ENCODE data around the gene LRRC61. TPM values are rescaled to one million over a fixed set of nuclear protein-coding genes. Genes with fewer than 3 reads are reported as not detected.

Gene LRRC61
- total RNA-seq, 6 experiments from 2014 or later = 13.0 to 33.0 (median 19.1) TPM

DNA sequence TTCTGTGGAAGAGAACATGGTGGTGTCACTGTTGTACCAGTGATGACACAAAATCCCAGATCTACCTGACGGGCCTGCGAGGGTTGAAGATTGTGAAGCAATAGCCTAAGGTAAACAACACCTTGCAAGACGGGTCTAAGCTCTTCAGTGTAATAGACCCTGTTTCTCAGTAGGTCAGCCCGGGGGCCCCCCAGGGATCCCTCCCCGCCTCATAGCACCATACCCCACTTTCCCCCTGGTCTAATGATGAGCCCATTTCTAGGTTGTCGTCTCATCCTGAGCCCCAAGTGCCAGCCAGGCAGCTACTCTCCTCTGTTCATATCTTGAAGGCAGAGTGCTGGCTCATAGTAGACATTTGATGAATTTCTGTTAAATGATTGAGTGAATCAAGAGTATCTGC, 2.7 kb downstream of the LRRC61 start:
- ATAC-seq (no peak), DNase-seq (peak in 1 of 3 donors; percentile 32)
- intact Hi-C loops (cut with DNase I) = no loop called here
- no peak for TF ChIP-seq POLR2A (IDR thresholded peaks at IDR 0.05)
- TF ChIP-seq, protein P1, sequence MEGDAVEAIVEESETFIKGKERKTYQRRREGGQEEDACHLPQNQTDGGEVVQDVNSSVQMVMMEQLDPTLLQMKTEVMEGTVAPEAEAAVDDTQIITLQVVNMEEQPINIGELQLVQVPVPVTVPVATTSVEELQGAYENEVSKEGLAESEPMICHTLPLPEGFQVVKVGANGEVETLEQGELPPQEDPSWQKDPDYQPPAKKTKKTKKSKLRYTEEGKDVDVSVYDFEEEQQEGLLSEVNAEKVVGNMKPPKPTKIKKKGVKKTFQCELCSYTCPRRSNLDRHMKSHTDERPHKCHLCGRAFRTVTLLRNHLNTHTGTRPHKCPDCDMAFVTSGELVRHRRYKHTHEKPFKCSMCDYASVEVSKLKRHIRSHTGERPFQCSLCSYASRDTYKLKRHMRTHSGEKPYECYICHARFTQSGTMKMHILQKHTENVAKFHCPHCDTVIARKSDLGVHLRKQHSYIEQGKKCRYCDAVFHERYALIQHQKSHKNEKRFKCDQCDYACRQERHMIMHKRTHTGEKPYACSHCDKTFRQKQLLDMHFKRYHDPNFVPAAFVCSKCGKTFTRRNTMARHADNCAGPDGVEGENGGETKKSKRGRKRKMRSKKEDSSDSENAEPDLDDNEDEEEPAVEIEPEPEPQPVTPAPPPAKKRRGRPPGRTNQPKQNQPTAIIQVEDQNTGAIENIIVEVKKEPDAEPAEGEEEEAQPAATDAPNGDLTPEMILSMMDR (IDR thresholded peaks at IDR 0.05) = no peak
- Histone ChIP-seq H3K4me1 (peaks cover 0 to 26% (median 13%) of the 10 kb centered on the region in 4 donors), H3K27ac (no peak overlapping the region), H3K4me3 (no peak overlapping the region), H3K27me3 (no peaks in the 10 kb centered on the region), H3K9me3 (no peaks in the 10 kb centered on the region), H3K36me3 (peaks cover 0 to 16% (median 7%) of the 10 kb centered on the region in 4 donors)
- 75% methylated on average over 5 of the region's 6 CpGs for WGBS (ENCODE audit: insufficient coverage, low coverage, low lambda C conversion rate, missing lambda C conversion rate)

DNA sequence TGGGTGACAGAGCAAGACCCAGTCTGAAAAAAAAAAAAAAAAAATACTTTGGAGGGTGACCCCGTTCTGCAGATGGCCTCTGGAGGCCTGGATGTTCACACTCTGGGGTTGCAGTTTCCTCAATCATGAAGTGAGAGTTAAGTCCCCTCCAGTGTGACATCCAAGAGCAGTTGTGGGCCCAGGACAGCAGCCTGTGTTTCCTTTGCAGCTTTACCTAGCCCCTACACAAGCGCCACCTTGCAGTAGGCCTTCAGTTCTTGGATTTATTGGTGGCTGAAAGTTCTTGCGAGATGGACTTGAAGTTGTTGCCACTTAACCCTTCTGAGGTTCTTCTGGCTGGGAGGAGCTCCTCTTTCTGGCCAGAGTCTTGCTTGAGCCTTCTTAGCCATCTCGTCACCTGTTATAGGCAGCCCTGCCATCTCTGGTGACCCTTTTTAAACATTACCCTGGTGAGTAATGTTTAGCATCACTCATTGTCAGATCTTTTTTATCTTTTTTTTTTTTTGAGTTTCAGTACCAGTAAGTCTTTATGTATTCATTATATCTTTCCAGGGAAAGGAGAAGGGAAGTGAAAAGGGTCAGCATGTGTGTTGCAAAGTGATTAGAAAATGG, 3.6 kb downstream of the LRRC61 start:
- no peaks in the 10 kb centered on the region for H3K27me3 ChIP-seq
- TF ChIP-seq POLR2A (IDR thresholded peaks at IDR 0.05) = no peak
- TF ChIP-seq, protein P1 (IDR thresholded peaks at IDR 0.05) = no peak
- H3K36me3 ChIP-seq = peaks cover 0 to 17% (median 7%) of the 10 kb centered on the region in 4 donors
- ATAC-seq (no peak), DNase-seq (peak in 1 of 3 donors; percentile 0)
- H3K4me1 ChIP-seq = peaks cover 0 to 18% (median 9%) of the 10 kb centered on the region in 4 donors
- WGBS (ENCODE audit: insufficient coverage, low coverage, low lambda C conversion rate, missing lambda C conversion rate) = 89% methylated on average over 3 of the region's 4 CpGs
- H3K27ac ChIP-seq = no peak overlapping the region
- no peak overlapping the region for H3K4me3 ChIP-seq
- intact Hi-C loops (cut with DNase I) = no loop called here
- H3K9me3 ChIP-seq = no peaks in the 10 kb centered on the region

DNA sequence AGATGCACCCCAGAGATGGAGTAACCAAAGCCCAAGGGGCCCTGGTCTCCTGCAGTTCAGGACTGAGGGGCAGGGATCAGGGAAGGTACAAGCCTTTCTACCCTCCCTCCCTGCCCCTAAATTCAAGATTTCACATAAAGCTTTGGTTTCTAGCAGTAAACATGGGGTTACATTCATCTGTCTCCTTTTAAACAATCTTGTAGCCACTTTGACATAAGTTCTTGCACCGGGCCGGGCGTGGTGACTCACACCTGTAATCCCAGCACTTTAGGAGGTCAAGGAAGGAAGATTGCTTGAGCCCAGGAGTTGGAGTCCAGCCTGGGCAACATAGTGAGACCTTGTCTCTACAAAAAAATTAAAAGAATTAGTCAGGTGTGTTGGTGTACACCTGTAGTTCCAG, 4.2 kb downstream of the LRRC61 start:
- ATAC-seq (no peak), DNase-seq (peak in 1 of 3 donors; percentile 13)
- H3K4me3 ChIP-seq = no peak overlapping the region
- H3K27me3 ChIP-seq = no peaks in the 10 kb centered on the region
- no peaks in the 10 kb centered on the region for H3K9me3 ChIP-seq
- WGBS (ENCODE audit: insufficient coverage, low coverage, low lambda C conversion rate, missing lambda C conversion rate) = 97% methylated on average over 3 of the region's 3 CpGs
- peaks cover 0 to 17% (median 7%) of the 10 kb centered on the region in 4 donors for H3K36me3 ChIP-seq
- no peak for TF ChIP-seq POLR2A (IDR thresholded peaks at IDR 0.05)
- TF ChIP-seq, protein P1 (IDR thresholded peaks at IDR 0.05) = no peak
- H3K27ac ChIP-seq = no peak overlapping the region
- intact Hi-C loops (cut with DNase I) = no loop called here
- peaks cover 0 to 16% (median 8%) of the 10 kb centered on the region in 4 donors for H3K4me1 ChIP-seq

DNA sequence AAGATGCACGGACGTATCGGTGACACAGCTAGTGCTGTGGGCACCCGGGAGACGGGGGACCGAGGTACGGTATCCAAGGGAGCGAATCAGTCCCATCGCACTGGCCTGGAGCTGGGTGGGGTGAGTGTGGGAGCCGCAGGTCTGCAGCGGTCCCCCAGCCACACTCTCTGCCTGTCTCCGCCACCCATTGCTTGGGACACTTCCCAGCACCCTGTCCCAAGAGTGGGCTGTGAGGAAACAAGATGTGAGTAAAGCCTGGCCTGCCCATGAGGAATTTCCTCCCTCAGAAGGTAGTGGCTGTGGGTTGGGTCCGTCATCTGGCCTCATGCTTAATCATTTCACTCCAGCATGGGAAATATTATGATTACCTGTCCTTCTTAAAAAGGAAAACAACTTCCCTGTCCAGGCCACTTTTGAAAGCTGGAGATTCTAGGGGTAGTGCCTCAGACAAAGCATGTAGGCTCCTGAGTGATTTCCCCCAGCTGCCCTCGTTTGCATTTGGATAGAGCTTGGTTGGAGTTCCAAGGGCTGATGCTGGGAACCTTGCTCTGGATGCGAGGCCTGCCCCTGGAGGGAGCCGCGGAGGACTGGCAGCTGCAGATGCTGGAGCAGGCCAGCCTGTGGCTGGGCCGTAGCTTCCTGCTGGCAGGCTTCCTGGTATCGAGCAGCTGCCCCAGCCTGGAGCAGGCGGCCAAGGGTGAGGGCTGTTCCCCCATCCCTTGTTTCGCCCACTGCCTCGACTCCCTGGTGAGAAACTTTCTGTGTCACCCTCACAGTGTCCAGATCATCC, 6.4 kb downstream of the LRRC61 start:
- H3K36me3 ChIP-seq = peaks cover 0 to 17% (median 7%) of the 10 kb centered on the region in 4 donors

More for the DNA sequence above, 6.4 kb downstream of the LRRC61 start:
- Histone ChIP-seq H3K27me3 (no peaks in the 10 kb centered on the region), H3K4me3 (no peak overlapping the region), H3K4me1 (peaks cover 0 to 17% (median 6%) of the 10 kb centered on the region in 4 donors), H3K9me3 (no peaks in the 10 kb centered on the region), H3K27ac (no peak overlapping the region)
- peak; percentile 17 to 69 (median 50) for ATAC-seq
- peak in 1 of 3 donors; percentile 69 for DNase-seq
- no peak for TF ChIP-seq POLR2A (IDR thresholded peaks at IDR 0.05)
- TF ChIP-seq, protein P1 (IDR thresholded peaks at IDR 0.05) = no peak
- intact Hi-C loops (cut with DNase I) = no loop called here
- WGBS (ENCODE audit: insufficient coverage, low coverage, low lambda C conversion rate, missing lambda C conversion rate) = 79% methylated on average over 9 of the region's 22 CpGs
